ENCODE data around the gene SMPDL3A. TPM values are rescaled to one million over a fixed set of nuclear protein-coding genes. Genes with fewer than 3 reads are reported as not detected.

SMPDL3A gene
- total and polyA plus RNA-seq, 2 donors (not counting 1 experiment from before 2014, with no cell fraction given) = 19.8 to 30.5 TPM

- no peak overlapping the region for H3K9ac ChIP-seq (ENCODE audit: insufficient read depth, low read length)
- no peaks in the 10 kb centered on the region for H3K9me3 ChIP-seq (ENCODE audit: control insufficient read depth, insufficient read depth, low read depth, low read length)
- no peak overlapping the region for H3K4me3 ChIP-seq (replicated peaks in 1 of 4; ENCODE audit: control extremely low read depth in 1 of 4, insufficient read depth in 1 of 4, low read depth in 3 of 4, low read length in 4 of 4)
- H3K36me3 ChIP-seq (ENCODE audit: control insufficient read depth, insufficient read depth, low read length) = no peaks in the 10 kb centered on the region
- no peak for TF ChIP-seq EZH2 (IDR thresholded peaks at IDR 0.05; ENCODE audit: low read length, missing control alignments)
- TF ChIP-seq, protein P1, sequence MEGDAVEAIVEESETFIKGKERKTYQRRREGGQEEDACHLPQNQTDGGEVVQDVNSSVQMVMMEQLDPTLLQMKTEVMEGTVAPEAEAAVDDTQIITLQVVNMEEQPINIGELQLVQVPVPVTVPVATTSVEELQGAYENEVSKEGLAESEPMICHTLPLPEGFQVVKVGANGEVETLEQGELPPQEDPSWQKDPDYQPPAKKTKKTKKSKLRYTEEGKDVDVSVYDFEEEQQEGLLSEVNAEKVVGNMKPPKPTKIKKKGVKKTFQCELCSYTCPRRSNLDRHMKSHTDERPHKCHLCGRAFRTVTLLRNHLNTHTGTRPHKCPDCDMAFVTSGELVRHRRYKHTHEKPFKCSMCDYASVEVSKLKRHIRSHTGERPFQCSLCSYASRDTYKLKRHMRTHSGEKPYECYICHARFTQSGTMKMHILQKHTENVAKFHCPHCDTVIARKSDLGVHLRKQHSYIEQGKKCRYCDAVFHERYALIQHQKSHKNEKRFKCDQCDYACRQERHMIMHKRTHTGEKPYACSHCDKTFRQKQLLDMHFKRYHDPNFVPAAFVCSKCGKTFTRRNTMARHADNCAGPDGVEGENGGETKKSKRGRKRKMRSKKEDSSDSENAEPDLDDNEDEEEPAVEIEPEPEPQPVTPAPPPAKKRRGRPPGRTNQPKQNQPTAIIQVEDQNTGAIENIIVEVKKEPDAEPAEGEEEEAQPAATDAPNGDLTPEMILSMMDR (conservative IDR thresholded peaks at IDR 0.05 in 1 of 2, IDR thresholded peaks at IDR 0.05 in 1 of 2; ENCODE audit: low read depth in 1 of 2, low read length in 2 of 2) = no peak
- H2AFZ ChIP-seq (ENCODE audit: low read length) = no peak overlapping the region
- H3K27me3 ChIP-seq (ENCODE audit: control insufficient read depth, insufficient read depth, low read length) = no peaks in the 10 kb centered on the region
- H3K27ac ChIP-seq (ENCODE audit: insufficient read depth, low read length) = no peak overlapping the region
- H4K20me1 ChIP-seq (ENCODE audit: control insufficient read depth, extremely low read depth, insufficient read depth, low read length) = no peaks in the 10 kb centered on the region
- no peaks in the 10 kb centered on the region for H3K4me1 ChIP-seq (ENCODE audit: control insufficient read depth, extremely low read depth, insufficient read depth, low read length)
- DNase-seq (ENCODE audit: low read depth in 2 of 2) = no peak
- H3K79me2 ChIP-seq (ENCODE audit: control insufficient read depth, insufficient read depth, low read length) = no peaks in the 10 kb centered on the region
- H3K4me2 ChIP-seq (ENCODE audit: extremely low read depth, insufficient read depth, low read length) = no peak overlapping the region
These were observed 28.3 kb downstream of the SMPDL3A start for GRCh38 chr6:122817358-122817757.

DNA sequence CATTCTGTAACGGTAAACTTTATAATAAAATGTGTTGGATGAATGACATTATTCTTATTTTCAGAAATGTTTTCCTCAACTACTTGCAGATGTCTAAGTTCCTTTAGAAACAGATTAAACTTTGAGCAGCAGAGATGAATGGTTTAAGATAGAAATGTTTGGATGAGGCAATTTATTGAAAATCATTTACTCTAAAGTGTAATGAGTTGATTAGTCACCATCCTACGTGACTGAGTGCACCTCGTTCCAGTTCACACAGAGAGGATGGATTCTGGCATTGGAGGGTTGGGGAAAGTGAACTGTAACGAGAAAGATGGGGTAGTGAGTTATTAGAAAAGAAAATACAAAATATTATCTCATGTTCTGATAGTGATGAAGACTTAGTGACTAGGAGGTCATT lies 28.7 kb downstream of the SMPDL3A start:
- TF ChIP-seq EZH2 (IDR thresholded peaks at IDR 0.05; ENCODE audit: low read length, missing control alignments) = no peak
- TF ChIP-seq, protein P1 (conservative IDR thresholded peaks at IDR 0.05 in 1 of 2, IDR thresholded peaks at IDR 0.05 in 1 of 2; ENCODE audit: low read depth in 1 of 2, low read length in 2 of 2) = no peak
- Histone ChIP-seq H3K9ac (ENCODE audit: insufficient read depth, low read length) (no peak overlapping the region), H3K4me3 (replicated peaks in 1 of 4; ENCODE audit: control extremely low read depth in 1 of 4, insufficient read depth in 1 of 4, low read depth in 3 of 4, low read length in 4 of 4) (no peak overlapping the region)

DNA sequence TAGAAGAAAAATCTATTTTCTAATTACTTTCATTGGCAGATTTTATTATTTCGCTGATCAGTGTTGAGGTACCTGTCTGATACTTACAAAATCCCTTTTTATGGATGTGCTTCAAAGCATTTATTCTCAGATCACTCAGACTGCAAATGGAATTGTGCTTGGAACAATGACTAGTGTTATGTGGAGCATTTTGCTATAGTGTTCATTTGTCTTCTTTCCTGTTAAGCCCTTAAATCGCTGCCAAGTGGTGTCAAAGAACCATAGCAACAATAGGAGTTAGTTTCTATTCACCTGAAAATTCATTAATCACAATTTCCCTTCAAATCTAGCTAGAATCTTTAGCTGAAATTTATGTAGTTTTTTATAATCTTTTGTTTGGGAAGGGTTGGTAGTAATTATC lies 29.8 kb downstream of the SMPDL3A start:
- Histone ChIP-seq H2AFZ (ENCODE audit: low read length) (no peak overlapping the region), H3K4me2 (ENCODE audit: extremely low read depth, insufficient read depth, low read length) (no peak overlapping the region)

More for the DNA sequence above, 28.7 kb downstream of the SMPDL3A start:
- no peaks in the 10 kb centered on the region for H3K27me3 ChIP-seq (ENCODE audit: control insufficient read depth, insufficient read depth, low read length)
- no peak for DNase-seq (ENCODE audit: low read depth in 2 of 2)
- no peaks in the 10 kb centered on the region for H4K20me1 ChIP-seq (ENCODE audit: control insufficient read depth, extremely low read depth, insufficient read depth, low read length)
- H3K9me3 ChIP-seq (ENCODE audit: control insufficient read depth, insufficient read depth, low read depth, low read length) = no peaks in the 10 kb centered on the region
- H3K4me2 ChIP-seq (ENCODE audit: extremely low read depth, insufficient read depth, low read length) = no peak overlapping the region
- no peaks in the 10 kb centered on the region for H3K79me2 ChIP-seq (ENCODE audit: control insufficient read depth, insufficient read depth, low read length)
- H3K36me3 ChIP-seq (ENCODE audit: control insufficient read depth, insufficient read depth, low read length) = no peaks in the 10 kb centered on the region
- H3K4me1 ChIP-seq (ENCODE audit: control insufficient read depth, extremely low read depth, insufficient read depth, low read length) = no peaks in the 10 kb centered on the region
- no peak overlapping the region for H2AFZ ChIP-seq (ENCODE audit: low read length)
- no peak overlapping the region for H3K27ac ChIP-seq (ENCODE audit: insufficient read depth, low read length)

More for the DNA sequence above, 29.8 kb downstream of the SMPDL3A start:
- DNase-seq (ENCODE audit: low read depth in 2 of 2) = peak in 1 of 2 donors; percentile 9
- H3K9me3 ChIP-seq (ENCODE audit: control insufficient read depth, insufficient read depth, low read depth, low read length) = no peaks in the 10 kb centered on the region
- no peaks in the 10 kb centered on the region for H3K36me3 ChIP-seq (ENCODE audit: control insufficient read depth, insufficient read depth, low read length)
- no peak for TF ChIP-seq EZH2 (IDR thresholded peaks at IDR 0.05; ENCODE audit: low read length, missing control alignments)
- TF ChIP-seq, protein P1 (conservative IDR thresholded peaks at IDR 0.05 in 1 of 2, IDR thresholded peaks at IDR 0.05 in 1 of 2; ENCODE audit: low read depth in 1 of 2, low read length in 2 of 2) = no peak
- no peaks in the 10 kb centered on the region for H3K79me2 ChIP-seq (ENCODE audit: control insufficient read depth, insufficient read depth, low read length)
- H3K27ac ChIP-seq (ENCODE audit: insufficient read depth, low read length) = no peak overlapping the region
- H3K27me3 ChIP-seq (ENCODE audit: control insufficient read depth, insufficient read depth, low read length) = no peaks in the 10 kb centered on the region
- no peak overlapping the region for H3K4me3 ChIP-seq (replicated peaks in 1 of 4; ENCODE audit: control extremely low read depth in 1 of 4, insufficient read depth in 1 of 4, low read depth in 3 of 4, low read length in 4 of 4)
- no peaks in the 10 kb centered on the region for H3K4me1 ChIP-seq (ENCODE audit: control insufficient read depth, extremely low read depth, insufficient read depth, low read length)
- no peaks in the 10 kb centered on the region for H4K20me1 ChIP-seq (ENCODE audit: control insufficient read depth, extremely low read depth, insufficient read depth, low read length)
- H3K9ac ChIP-seq (ENCODE audit: insufficient read depth, low read length) = no peak overlapping the region
